Natural killer cell (primary cell): Measurements from ENCODE around the gene RAD51B. TPM values are rescaled to one million over a fixed set of nuclear protein-coding genes. Genes with fewer than 3 reads are reported as not detected.

ENCODE experiments used
- ATAC-seq, 3 donors: fragments of 150-1000 bp in 2 of 3; fragments of 200-7000 bp in 1 of 3; cut with Tn5 transposase; 1 replicate in 1 of 3; 2 replicates in 2 of 3; pipeline ENCODE4 v1.10.0; 2021; ENCODE audit warnings: mild to moderate bottlenecking in 2 of 3, moderate library complexity in 2 of 3
- DNase-seq, 2 donors: peaks; one replicate each; pipeline versions ENCODE4 v3.0.0 to v3.0.0-alpha.2; 2013 to 2021; ENCODE audit warnings: mixed read lengths in 1 of 2
- H3K27ac ChIP-seq: one replicate; pipeline ENCODE4 v1.5.1; 2013; ENCODE audit warnings: mild to moderate bottlenecking, low read length
- H3K27me3 ChIP-seq: one replicate; pipeline ENCODE4 v1.6.1; 2013; ENCODE audit warnings: low read length; ENCODE audit not compliant: control insufficient read depth, insufficient read depth
- H3K36me3 ChIP-seq: one replicate; pipeline ENCODE4 v1.6.1; 2013; ENCODE audit warnings: low read length; ENCODE audit not compliant: control insufficient read depth, insufficient read depth
- H3K4me1 ChIP-seq: one replicate; pipeline ENCODE4 v1.6.1; 2013; ENCODE audit warnings: low read length; ENCODE audit not compliant: control insufficient read depth, insufficient read depth
- H3K4me3 ChIP-seq: one replicate; pipeline ENCODE4 v1.5.1; 2013; ENCODE audit warnings: low read length
- H3K9me3 ChIP-seq: one replicate; pipeline ENCODE4 v1.6.1; 2013; ENCODE audit warnings: low read length; ENCODE audit not compliant: control insufficient read depth, insufficient read depth
- H3K27ac Mint-ChIP-seq, 2 donors: one replicate each; pipeline ENCODE4 v1.8.0; 2022; ENCODE audit warnings: mild to moderate bottlenecking in 2 of 2, mixed read lengths in 2 of 2, moderate library complexity in 1 of 2
- H3K27me3 Mint-ChIP-seq, 2 donors: one replicate each; pipeline ENCODE4 v1.8.0; 2022; ENCODE audit warnings: low read depth in 2 of 2, mixed read lengths in 2 of 2
- H3K36me3 Mint-ChIP-seq: one replicate; pipeline ENCODE4 v1.8.0; 2022; ENCODE audit warnings: mixed read lengths
- H3K4me1 Mint-ChIP-seq, 2 donors: one replicate each; pipeline ENCODE4 v1.8.0; 2022; ENCODE audit warnings: mixed read lengths in 2 of 2
- H3K4me3 Mint-ChIP-seq: one replicate; pipeline ENCODE4 v1.8.0; 2022; ENCODE audit warnings: mild to moderate bottlenecking, moderate library complexity, mixed read lengths
- H3K9me3 Mint-ChIP-seq, 2 donors: one replicate each; pipeline ENCODE4 v1.8.0; 2022; ENCODE audit warnings: mixed read lengths in 2 of 2
- CTCF ChIP-seq: fragments of 200-600 bp; IDR thresholded peaks from one replicate; pipeline ENCODE4 v1.8.0; 2022; ENCODE audit warnings: antibody characterized with exemption
- WGBS: methylation state at CpG from one replicate; pipeline ENCODE4 v1.1.7; 2013; ENCODE audit warnings: missing lambda C conversion rate; ENCODE audit not compliant: insufficient coverage; 5-methylcytosine and 5-hydroxymethylcytosine counted together
- intact Hi-C: fragments of 100-400 bp; cut with micrococcal nuclease; formaldehyde crosslinking; loops from one replicate; pipeline ENCODE4 v1.14.2; 2022
- total RNA-seq, 4 donors: library from RNA; stranded (reverse); fragments of 120-200 nt in 1 of 4; gene quantifications; one replicate each; pipeline versions ENCODE4 v1.2.3 to v1.2.4, GENCODE V29; 2013 to 2022

The RAD51B gene
- total RNA-seq, 3 donors from 2014 or later (not counting 1 experiment from before 2014, with no cell fraction given) = 28.1 to 37.6 (median 28.6) TPM

GRCh38 chr14:68230202-68230949 is 410.8 kb downstream of the RAD51B start:
- intact Hi-C loops = no loop called here
- Histone ChIP-seq H3K27ac (no peak overlapping the region), H3K9me3 (no peaks in the 10 kb centered on the region), H3K27me3 (no peaks in the 10 kb centered on the region), H3K36me3 (no peaks in the 10 kb centered on the region), H3K4me3 (no peak overlapping the region), H3K4me1 (no peaks in the 10 kb centered on the region)
- Mint-ChIP-seq H3K9me3 (no peaks in the 10 kb centered on the region), H3K4me3 (no peak overlapping the region), H3K36me3 (no peaks in the 10 kb centered on the region), H3K27me3 (no peaks in the 10 kb centered on the region), H3K27ac (no peak overlapping the region), H3K4me1 (no peaks in the 10 kb centered on the region)
- 87% methylated on average over 3 of the region's 3 CpGs for WGBS
- DNase-seq (no peak), ATAC-seq (no peak)
- TF ChIP-seq CTCF = no peak

- no peak for ATAC-seq
- intact Hi-C loops = no loop called here
These were observed 411.6 kb downstream of the RAD51B start for GRCh38 chr14:68230950-68231717.

GRCh38 chr14:68231898-68232297 is 412.3 kb downstream of the RAD51B start:
- Mint-ChIP-seq H3K9me3 (no peaks in the 10 kb centered on the region), H3K4me1 (no peaks in the 10 kb centered on the region), H3K36me3 (no peaks in the 10 kb centered on the region), H3K27me3 (no peaks in the 10 kb centered on the region), H3K27ac (no peak overlapping the region), H3K4me3 (no peak overlapping the region)
- Histone ChIP-seq H3K4me1 (no peaks in the 10 kb centered on the region), H3K9me3 (no peaks in the 10 kb centered on the region), H3K4me3 (no peak overlapping the region), H3K36me3 (no peaks in the 10 kb centered on the region), H3K27me3 (no peaks in the 10 kb centered on the region), H3K27ac (no peak overlapping the region)
- DNase-seq (no peak), ATAC-seq (no peak)
- WGBS = 100% methylated on average over 1 of the region's 1 CpG
- intact Hi-C loops = no loop called here
- no peak for TF ChIP-seq CTCF

More at GRCh38 chr14:68230950-68231717, 411.6 kb downstream of the RAD51B start:
- Mint-ChIP-seq H3K9me3 (no peaks in the 10 kb centered on the region), H3K27me3 (no peaks in the 10 kb centered on the region), H3K4me3 (no peak overlapping the region), H3K27ac (no peak overlapping the region), H3K36me3 (no peaks in the 10 kb centered on the region), H3K4me1 (no peaks in the 10 kb centered on the region)
- H3K4me3 ChIP-seq = no peak overlapping the region
- TF ChIP-seq CTCF = no peak
- H3K36me3 ChIP-seq = no peaks in the 10 kb centered on the region
- 100% methylated on average over 2 of the region's 2 CpGs for WGBS
- H3K27ac ChIP-seq = no peak overlapping the region
- no peaks in the 10 kb centered on the region for H3K9me3 ChIP-seq
- DNase-seq = no peak
- no peaks in the 10 kb centered on the region for H3K4me1 ChIP-seq
- H3K27me3 ChIP-seq = no peaks in the 10 kb centered on the region
